ENCODE results near the gene GABRB3.

GABRB3 gene

DNA sequence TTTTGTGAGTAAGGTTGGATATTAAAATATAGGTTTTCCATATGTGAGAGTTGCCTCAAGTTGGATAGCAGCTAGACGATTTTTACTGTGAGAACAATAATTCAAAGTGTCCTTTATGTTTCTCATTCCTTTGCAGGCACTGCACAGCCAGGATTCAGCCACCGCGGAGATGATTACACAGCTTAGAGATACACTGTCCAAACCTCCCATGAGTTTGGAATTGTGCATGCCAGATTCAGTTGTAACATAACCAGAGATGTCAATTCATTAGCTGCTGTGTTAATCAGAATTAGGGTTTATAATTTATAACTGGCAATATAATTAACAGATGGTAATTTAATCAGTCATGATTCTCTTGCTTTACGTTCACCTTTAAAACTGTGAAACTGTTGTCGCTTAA lies 132.3 kb downstream of the GABRB3 start:
- H3K27ac ChIP-seq: no peak overlapping the region

DNA sequence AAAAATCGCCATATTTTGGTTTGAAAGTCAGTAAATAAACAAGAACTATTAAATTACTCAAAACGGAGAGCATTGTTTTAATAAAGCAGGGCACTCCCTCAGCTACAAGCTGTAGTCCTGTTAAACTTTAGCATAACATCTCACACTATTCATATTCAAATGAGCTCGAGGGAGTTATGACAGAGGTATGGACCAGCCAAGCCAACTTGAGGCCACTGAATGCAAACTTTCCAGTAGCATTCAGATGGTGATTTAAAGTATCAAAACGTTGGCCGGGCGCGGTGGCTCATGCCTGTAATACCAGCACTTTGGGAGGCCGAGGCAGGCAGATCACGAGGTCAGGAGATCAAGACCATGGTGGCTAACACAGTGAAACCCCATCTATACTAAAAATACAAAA lies 132.9 kb downstream of the GABRB3 start:
- H3K27ac ChIP-seq: no peak overlapping the region
- H3K4me3 ChIP-seq: no peak overlapping the region

More for the DNA sequence above, 132.3 kb downstream of the GABRB3 start:
- H3K4me3 ChIP-seq: no peak overlapping the region

DNA sequence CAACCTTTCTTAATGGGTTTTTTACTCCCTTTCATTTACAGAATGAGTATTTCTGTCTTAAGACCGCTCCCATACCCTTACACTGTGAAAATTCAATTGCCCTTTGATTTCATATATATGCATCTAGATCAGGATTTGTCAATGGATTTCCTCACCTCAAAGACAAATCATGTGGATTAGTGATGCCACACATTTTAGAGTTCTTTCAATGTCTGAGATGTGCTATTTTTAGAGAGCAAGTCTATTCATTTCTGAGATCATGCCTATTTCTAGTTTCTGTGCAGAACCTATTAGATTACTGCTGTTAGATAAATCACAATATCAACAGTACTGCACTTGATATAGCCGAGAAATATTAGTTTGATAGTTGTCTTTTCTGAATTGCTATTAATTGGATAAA lies 137.3 kb downstream of the GABRB3 start:
- H3K4me3 ChIP-seq: no peak overlapping the region
- H3K27ac ChIP-seq: no peak overlapping the region

DNA sequence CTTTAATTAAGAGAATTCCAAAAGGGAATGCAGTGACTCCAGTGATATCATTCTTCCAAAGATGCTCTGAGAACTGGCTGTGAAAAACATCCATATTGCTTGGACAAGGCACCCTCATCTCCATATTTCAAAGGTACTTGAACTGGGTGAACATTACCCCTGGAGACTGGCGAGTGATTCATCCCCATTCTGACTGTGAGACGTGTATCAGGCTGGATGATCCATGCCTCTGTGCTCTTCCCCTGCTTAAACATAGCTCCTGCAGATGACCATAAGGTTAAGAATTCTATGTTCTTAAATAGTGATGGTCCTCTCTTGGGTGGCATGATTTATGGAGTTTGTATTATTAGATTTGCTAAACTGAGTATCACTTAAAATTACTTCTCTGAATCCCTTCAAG lies 137.8 kb downstream of the GABRB3 start:
- H3K27ac ChIP-seq: no peak overlapping the region
- H3K4me3 ChIP-seq: no peak overlapping the region

DNA sequence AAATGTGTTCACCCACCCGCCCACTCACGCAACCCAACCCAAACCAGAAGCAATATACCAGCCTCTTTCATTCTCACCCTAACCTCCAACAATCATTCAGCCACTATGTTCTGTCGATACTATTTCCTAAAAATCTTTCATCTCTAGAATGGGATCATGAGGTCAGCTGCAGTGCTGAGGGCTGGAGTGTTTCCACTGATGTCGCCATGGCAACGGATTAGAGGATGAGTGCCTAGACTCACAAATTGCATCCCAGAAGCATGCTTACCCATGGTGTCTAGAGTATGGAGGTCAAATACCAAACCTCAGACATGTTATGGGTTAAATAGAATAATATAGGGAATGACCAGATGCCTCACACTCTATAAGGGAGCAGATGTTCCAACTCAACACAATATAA lies 138.5 kb downstream of the GABRB3 start:
- Histone ChIP-seq H3K4me3 (no peak overlapping the region), H3K27ac (no peak overlapping the region)

DNA sequence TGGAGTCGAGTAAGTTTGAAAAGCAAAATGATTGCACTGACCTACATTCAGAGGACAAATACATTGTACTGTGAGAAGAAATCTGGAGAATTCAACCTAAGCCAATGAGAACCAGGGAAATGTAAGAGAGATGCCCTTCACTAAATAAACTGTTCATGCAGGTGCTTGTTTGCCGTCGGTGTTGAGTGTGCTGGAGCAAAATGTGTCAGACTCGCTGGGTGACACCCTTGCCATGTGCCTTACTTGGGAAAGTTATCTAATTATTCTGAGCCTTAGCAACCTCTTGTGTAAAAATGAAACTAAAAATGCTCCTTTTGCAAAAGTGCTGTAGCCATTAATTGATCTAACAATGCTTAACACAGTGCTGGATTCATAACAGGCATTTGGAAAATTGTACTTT lies 140.4 kb downstream of the GABRB3 start:
- H3K4me3 ChIP-seq: no peak overlapping the region
- H3K27ac ChIP-seq: no peak overlapping the region

DNA sequence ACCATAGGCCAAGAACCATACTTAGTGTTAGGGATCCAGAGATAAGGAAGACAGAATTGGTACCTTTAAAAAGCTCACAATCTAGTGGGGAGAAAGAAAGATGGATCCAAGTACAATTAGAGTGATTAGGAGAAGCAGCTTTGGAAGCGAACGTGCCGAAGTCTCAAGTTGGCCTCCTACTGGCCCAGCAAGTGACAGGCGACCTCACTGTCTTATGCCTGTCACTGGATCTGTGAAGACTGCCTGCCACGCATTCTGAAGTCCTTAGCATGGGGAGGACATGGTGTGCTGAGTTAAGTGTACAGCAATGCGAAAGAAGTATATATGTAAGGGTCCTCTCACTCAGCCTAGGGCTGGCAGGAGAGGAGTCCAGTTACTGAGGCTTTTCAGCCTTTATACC lies 141.0 kb downstream of the GABRB3 start:
- Histone ChIP-seq H3K4me3 (no peak overlapping the region), H3K27ac (no peak overlapping the region)

DNA sequence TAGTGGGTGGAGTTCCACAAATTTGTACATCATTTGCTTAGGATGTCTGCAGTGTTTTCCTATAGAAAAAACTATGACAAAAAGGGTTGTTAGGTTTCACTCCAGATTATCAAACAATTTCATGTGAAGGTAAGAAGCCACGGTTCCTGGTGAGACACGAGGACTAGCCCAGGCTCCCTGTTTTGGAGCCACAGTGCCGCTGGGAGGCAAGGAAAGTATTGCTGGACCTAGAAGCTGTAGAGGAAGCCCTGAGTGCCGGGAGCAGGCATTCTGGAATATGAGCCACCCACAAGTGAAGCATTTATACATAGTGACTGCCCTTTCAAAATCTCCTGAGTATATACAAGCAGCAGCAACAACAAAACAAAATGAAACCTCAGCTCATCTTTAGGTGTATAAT lies 142.0 kb downstream of the GABRB3 start:
- Histone ChIP-seq H3K27ac (no peak overlapping the region), H3K4me3 (no peak overlapping the region)

DNA sequence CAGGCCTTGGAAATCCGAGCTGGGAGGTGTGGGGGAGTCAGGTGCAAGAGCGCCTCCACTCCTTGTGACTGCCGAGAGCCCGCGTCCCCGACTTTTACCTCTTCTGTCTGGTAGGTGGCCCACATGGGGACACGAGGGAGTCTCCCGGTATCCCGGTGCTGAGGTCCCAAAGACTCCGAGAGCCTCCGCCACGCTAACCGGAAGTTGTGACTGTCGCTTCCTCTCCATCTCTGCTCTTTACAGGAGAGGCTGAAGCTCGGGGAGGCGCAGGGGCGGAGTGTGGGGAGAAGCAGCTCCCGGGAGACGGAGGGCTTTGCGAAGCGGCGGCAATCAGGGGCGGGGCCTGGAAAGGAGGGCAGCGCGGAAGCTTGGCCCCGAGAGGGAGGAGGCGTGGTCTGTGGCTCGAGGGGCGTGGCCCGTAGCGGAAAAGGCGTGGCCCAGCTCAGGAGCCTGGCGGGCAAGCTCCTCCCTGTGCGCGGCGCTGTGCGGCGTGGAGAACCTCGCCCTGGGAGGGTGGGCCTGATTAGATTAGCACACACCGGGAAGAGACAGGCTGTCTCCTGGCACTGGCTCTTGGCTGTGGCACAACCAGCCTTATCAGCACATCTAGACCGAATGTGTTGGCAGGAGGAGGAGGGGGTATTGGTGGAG lies 143.9 kb downstream of the GABRB3 start:
- H3K27ac ChIP-seq: peak overlapping the region in 1 of 21 experiments; percentile 57
- peak overlapping the region in 3 of 7 experiments; percentile 13 to 19 (median 16) for H3K4me3 ChIP-seq

DNA sequence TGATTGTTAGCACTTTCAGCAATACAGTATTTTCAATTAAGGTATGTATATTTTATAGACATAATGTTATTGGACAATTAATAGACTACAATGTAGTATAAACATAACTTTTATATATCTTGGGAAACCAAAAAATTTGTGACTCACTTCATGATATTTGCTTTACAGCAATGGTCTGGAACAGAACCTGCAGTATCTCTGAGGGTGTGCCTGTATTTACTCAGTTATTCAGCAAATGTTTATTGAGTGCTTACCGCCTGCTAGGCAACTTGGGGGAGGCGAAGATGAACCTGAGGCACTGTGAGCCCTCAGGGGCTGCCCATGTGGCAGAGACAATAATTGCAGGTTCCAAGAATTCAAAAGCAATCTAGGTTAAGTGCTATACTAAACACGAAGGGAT lies 144.8 kb downstream of the GABRB3 start:
- Histone ChIP-seq H3K4me3 (peak overlapping the region in 1 of 7 experiments; percentile 13), H3K27ac (no peak overlapping the region)

DNA sequence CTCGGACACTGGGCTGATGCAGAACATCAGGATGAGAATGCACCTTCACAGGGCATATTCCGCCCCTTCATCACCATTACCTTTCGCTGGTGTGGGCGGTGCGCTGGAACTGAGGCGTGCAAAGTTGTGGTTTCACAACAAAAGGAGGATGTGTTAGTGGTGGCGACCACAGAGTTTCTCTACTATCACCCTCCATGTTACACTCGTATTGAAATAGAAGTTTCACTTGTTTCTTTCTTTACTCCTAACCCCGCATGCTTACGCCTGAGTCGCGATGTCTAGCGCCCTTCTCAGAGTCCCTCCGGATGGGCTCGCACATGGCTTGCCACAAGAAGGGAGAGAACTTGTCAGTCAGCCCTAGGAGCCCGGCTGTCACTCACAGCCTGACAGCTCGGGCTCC lies 148.7 kb downstream of the GABRB3 start:
- H3K4me3 ChIP-seq: no peak overlapping the region
- no peak overlapping the region for H3K27ac ChIP-seq

DNA sequence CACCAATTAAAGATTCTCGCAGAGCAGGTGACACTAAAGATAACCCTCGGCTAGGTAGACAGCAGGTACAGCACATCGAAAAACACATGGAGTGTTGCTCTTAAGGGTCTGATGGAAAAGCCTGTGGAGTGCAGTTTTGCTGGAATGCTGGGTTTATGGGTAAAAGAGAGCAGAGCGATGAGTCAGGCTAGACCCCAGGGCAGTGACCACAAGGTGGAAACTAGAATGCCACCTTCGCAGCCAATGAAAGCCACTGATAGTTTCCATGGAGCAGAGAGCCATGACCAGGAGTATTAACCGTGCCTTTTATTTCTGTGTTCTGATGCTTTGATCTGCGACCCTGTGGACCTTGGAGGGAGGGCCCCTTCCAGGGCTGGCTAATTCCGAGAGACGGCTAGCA lies 149.8 kb downstream of the GABRB3 start:
- no peak overlapping the region for H3K27ac ChIP-seq
- no peak overlapping the region for H3K4me3 ChIP-seq

DNA sequence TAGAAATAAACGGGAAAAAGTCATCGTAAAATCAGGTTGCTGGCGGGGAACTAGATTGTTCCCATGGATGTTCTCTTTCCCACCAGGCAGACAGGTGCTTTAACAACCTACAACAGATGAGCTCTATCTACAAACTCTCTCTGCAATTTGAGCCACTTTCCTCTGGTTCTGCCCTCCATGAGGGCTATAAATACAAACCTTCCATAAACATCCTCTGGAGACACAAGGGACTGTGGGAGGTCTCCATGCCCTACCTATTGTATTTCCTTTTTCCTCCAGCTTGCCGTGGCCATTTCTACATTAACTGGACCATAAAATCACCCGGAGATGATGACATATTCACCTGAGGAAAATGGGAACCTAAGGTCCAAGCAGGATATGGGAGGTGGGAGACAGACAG lies 151.1 kb downstream of the GABRB3 start:
- Histone ChIP-seq H3K4me3 (no peak overlapping the region), H3K27ac (no peak overlapping the region)

DNA sequence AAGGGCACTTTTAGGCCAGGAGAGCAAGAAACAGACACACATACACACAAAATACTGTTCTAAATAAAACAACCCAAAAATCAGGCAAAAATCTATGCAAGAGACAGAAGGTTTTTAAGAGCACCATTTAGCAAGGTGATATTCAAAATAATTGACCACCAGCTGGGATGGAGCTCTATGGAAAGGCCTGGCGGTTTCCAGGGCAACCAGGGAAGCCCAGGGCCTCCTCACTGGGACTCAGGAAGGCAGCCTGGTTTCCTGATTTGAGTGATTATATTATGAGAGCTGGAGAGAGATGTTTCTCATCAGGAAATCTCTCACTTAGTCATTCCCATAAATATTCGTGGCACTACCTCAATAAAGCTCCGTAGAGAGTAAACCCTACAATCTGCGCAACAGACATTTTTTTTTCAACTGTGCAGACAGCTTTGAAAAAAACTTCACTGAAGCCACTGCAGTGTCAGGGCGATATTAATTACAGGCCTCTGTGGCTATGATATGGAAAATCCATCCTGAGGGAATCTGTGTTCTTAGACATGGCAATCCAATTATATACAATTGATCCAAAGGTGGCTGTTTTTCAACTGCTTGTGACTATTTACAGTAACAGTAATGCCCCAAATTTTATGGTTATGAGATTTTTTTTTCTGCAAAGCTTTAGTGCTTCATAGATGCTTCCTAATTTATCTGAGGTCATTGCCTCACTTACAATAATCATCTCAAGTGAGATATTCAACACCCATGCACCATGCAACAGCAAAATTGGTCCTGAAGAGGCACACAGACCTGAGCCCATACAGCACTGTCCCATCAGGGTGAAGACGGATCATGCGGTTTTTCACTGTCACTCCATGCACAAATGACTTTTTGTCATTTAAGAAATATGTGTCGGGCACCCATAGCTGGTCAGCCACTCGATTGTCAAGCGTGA lies 152.1 kb downstream of the GABRB3 start:
- no peak overlapping the region for H3K4me3 ChIP-seq
- H3K27ac ChIP-seq: no peak overlapping the region

DNA sequence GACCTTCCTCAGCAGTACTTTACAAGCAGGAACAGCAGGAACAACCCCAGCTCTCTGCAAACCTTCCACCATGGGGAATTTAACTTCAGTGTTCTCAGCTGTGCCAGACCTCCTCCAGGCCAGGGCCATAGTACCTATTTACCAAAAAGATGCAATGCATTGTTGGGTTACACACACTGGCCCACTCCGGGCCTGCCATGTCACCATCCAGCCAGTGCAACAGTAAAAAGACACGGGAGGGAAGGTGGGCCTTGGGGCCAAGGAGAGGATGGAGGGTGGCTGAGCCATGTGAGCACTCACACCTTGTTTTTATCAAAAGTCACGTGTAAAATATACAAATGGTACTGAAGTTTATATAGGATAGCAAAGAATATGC lies 157.0 kb downstream of the GABRB3 start:
- no peak overlapping the region for H3K27ac ChIP-seq
- H3K4me3 ChIP-seq: no peak overlapping the region

DNA sequence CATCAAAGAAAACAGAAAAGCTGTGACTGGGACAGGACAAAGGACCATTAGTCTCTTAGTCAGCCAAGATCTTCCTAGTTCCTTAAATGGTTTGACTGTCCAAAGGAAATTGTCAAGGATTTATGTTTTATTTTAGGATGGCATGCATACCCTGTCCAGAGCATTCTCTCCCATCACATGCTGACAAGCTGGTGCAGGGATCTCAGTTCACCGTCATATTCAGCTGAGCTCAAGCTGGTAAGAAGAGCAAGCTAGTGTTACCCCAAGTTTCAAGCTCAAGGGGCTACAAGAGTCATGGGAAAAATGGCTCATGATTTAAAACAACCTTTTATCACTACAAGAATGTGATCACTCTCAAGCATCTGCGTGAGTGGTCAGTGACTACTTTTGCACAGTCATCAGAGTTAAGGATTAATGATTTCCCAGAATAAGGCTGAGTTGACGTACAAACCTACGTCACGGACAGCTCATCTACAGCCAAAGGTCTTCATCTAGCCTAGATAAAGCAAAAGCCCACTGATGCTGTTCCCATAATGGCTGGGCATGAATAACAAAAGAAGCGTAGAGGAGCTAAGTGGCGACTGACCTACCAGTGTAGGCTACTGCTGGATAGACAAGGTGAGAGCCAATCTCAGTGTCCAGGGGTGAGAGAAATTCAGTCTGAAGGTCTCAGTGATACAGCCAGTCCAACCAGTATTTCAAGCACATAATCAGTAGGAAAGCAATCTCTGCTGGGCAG lies 157.5 kb downstream of the GABRB3 start:
- no peak overlapping the region for H3K27ac ChIP-seq
- H3K4me3 ChIP-seq: no peak overlapping the region

DNA sequence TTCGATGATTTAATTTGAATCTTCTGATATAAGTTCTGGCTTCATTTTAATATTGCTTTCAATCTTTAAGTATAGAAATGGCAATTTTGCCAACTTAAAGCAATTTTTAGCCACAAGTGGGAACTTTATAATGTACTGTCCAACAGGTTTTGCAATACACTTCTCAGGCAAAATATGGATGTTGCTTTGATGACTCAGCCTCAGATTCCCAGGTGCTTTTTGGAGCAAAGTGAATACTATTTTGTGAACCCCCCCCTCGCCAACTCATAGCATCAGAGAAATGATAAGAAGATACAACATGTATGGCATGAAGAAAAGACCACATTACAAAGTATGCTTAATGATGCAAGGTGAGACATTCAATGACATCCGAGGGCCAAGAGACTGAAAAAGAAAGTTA lies 158.1 kb downstream of the GABRB3 start:
- no peak overlapping the region for H3K4me3 ChIP-seq

DNA sequence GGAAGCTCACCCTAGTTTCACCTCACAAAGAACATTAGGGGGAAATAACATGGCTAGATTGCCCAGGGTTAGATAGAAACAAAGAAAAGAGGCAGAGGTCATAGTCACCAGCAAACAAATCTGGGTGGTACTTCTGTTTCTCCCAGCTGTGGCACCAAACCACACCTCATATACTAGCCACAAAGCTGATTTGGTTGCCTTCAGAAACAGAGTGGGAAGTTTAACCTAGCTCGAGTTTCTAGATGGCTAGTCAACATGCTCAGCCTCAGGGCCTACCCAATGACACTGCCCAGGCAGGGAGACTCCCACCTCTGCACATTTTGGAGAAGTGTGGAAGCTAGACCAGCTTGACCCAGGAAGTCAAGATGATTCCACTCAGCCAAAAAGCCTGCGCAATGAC lies 174.2 kb downstream of the GABRB3 start:
- no peak overlapping the region for H3K27ac ChIP-seq
- H3K4me3 ChIP-seq: no peak overlapping the region

More for the DNA sequence above, 158.1 kb downstream of the GABRB3 start:
- no peak overlapping the region for H3K27ac ChIP-seq

DNA sequence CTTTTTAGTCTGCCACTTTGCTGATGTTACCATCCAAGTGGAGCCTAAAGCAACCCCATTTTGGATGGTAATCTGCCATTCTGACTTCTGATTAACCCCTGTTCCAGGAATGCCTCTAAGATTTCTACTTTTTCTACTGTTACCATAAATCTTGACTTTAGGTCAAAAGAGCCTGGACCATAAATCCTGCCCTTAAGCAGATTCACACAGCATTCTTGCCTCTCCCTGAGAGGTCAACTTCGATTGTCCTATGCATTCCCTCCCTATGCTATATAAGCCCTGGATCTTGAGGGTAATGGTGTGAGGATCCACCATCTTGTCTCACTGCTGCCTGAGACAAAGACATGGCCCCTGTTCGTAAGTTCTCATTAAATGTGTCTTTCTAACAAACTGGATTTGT lies 177.3 kb downstream of the GABRB3 start:
- H3K4me3 ChIP-seq: no peak overlapping the region
- H3K27ac ChIP-seq: no peak overlapping the region

DNA sequence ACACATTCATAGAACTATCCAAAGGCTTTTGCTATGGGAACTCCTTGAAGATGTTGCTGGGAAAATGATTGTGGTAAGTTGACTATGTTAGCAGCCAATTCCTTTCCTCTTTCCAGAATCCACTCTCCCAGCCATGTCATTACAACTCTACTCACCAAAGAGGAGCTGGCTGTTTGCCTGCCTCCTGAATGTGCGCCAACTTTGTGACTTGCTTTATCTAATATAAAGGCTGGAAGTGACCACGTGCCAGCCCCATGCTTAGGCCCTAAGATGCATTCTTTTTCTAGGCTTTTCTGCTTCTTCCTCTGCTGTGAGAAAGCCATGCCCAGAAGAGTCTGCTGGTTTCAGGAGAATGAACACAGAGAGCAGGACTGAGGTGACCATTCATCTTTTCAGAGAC lies 182.2 kb downstream of the GABRB3 start:
- H3K4me3 ChIP-seq: no peak overlapping the region
- H3K27ac ChIP-seq: no peak overlapping the region

DNA sequence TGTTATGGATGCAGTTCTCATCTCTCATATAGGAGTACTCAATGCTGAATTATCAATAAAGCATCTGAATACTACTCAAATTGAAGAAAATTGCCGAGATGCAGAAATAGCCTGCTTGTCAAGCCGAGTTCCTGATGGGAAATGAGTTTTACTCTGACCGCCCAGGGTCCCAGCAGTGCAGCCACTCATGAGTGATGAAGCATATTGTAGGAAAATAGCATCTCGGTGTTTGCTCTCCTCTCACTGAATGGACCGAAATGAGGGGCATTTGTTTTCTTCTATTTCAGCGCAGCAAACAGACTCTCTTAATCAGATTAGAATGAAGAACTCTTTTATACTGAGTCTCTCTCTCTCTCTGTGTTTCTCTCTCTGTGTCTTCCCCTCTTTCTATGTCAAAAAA lies 190.0 kb downstream of the GABRB3 start:
- no peak overlapping the region for H3K4me3 ChIP-seq
- no peak overlapping the region for H3K27ac ChIP-seq

Data from skin epidermis (tissue), 12 donors.